AML-193 (cell line): Measurements from ENCODE around the gene DENND4A.

Source experiments
- DNase-seq, 2 experiments: peaks; one replicate each; lab custom pipeline; 2025; lab: John Stamatoyannopoulos, UW

Gene DENND4A

GRCh38 chr15:65666257-65666656 is 125.8 kb downstream of the DENND4A start:
- no peak for DNase-seq

- DNase-seq = no peak
These were observed 128.6 kb downstream of the DENND4A start for GRCh38 chr15:65663521-65663920.

GRCh38 chr15:65660927-65661326 is 131.2 kb downstream of the DENND4A start:
- peak in 1 of 2 experiments; percentile 17 for DNase-seq

GRCh38 chr15:65659502-65660052 is 132.5 kb downstream of the DENND4A start:
- no peak for DNase-seq

GRCh38 chr15:65655457-65655856 is 136.6 kb downstream of the DENND4A start:
- DNase-seq = no peak

- no peak for DNase-seq
These were observed 137.1 kb downstream of the DENND4A start for GRCh38 chr15:65655026-65655425.

GRCh38 chr15:65653801-65654521 is 138.1 kb downstream of the DENND4A start:
- no peak for DNase-seq

- no peak for DNase-seq
These were observed 138.8 kb downstream of the DENND4A start for GRCh38 chr15:65653341-65653740.

- no peak for DNase-seq
These were observed 140.0 kb downstream of the DENND4A start for GRCh38 chr15:65651831-65652749.

- no peak for DNase-seq
These were observed 141.1 kb downstream of the DENND4A start for GRCh38 chr15:65651042-65651322.

- no peak for DNase-seq
These were observed 141.6 kb downstream of the DENND4A start for GRCh38 chr15:65650312-65651041.

GRCh38 chr15:65646486-65646885 is 145.6 kb downstream of the DENND4A start:
- DNase-seq = no peak

- no peak for DNase-seq
These were observed 146.7 kb downstream of the DENND4A start for GRCh38 chr15:65645392-65645791.

- DNase-seq = no peak
These were observed 147.8 kb downstream of the DENND4A start for GRCh38 chr15:65644282-65644681.

- no peak for DNase-seq
These were observed 149.5 kb downstream of the DENND4A start for GRCh38 chr15:65642594-65642993.

GRCh38 chr15:65641768-65642475 is 150.2 kb downstream of the DENND4A start:
- no peak for DNase-seq

- DNase-seq = no peak
These were observed 152.6 kb downstream of the DENND4A start for GRCh38 chr15:65639509-65639908.

GRCh38 chr15:65638681-65639089 is 153.4 kb downstream of the DENND4A start:
- peak; percentile 62 to 80 for DNase-seq

GRCh38 chr15:65638109-65638508 is 154.0 kb downstream of the DENND4A start:
- no peak for DNase-seq

GRCh38 chr15:65634356-65634755 is 157.7 kb downstream of the DENND4A start:
- DNase-seq = no peak

- no peak for DNase-seq
These were observed 158.3 kb downstream of the DENND4A start for GRCh38 chr15:65633752-65634151.
